Measurements from ENCODE around the gene RAP1A.
A peak's percentile ranks its signal among the peaks of the same experiment; 100 is the strongest.

RAP1A gene

DNA sequence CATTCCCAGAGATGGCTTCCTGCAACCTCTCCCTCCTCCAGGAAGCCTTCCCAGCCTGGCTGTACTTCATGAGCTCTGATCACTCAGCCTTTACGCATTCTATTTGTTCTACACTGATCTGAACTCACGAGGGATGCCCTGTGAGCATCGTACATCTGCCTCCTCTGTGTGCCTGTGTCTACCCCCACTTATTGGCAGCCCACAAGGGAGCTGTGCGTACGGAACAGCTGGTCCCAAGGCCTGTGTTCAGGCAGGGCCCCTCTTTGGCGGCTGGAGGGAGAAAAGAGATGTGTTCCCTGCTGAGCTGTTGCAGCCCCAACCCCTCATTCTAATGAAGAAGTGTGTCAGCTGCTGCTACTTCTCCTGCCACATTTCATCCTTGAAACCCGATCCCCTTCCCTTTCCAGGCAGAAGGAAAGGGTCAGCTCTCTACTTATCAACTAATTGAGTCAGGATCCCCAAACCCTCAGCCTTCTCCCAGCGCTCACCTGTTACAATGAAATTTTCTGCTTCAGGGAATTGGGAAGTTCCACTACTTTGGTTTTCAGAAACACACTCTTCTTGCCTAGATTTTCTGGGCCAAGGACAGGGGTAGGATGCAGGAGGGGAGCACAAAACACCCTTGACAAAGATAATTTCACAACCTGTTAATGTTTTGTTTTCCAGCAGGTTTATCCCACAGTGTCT is 116.4 kb downstream of the RAP1A start:
- Histone ChIP-seq H3K36me3 (peaks cover 27% of the 10 kb centered on the region), H3K27me3 (ENCODE audit: insufficient read depth, low read depth, severe bottlenecking) (no peaks in the 10 kb centered on the region), H3K9me3 (ENCODE audit: severe bottlenecking) (no peaks in the 10 kb centered on the region), H3K27ac (peak overlapping the region; percentile 10; the same call in 1 of the 2 replicates), H3K4me3 (ENCODE audit: low read depth, low read length) (no peak overlapping the region)
- peak; percentile 28 for DNase-seq
- no peak for TF ChIP-seq CTCF (IDR thresholded peaks at IDR 0.05; ENCODE audit: low read depth, low read length)

DNA sequence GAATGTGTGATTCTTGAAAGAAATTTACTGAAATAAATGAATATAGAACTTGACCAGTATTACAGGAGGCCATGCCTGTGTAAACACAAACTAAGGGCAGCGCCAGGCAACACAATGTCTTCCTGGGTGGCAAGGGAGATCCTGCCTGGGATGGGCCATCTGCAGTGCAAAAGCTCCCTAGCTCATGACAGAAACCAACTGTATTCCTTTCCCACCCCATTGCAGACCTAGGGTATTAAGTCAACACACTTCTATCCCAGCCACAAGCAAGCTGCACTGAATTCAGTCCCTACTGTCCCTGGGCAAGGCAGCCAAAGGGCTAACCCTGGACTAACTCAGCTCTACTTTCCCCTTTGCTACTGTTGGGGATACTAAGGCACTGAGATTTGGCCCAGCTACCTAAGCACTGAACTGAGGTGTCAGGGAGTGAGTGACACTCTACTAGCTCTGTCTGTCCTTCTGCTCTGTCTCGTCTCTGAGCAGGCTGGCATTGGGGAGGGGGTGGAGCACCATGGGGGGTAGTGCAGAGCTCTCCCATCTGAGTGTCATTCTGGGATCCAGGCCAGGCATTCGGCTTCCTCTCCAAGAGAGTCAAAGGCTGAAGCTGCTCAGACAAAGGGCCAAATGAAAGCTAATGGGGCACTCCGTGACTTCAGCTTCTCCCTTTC is 117.1 kb downstream of the RAP1A start:
- H3K36me3 ChIP-seq = peaks cover 24% of the 10 kb centered on the region
- H3K27me3 ChIP-seq (ENCODE audit: insufficient read depth, low read depth, severe bottlenecking) = no peaks in the 10 kb centered on the region
- no peak for DNase-seq
- H3K27ac ChIP-seq = no peak overlapping the region
- TF ChIP-seq CTCF (IDR thresholded peaks at IDR 0.05; ENCODE audit: low read depth, low read length) = no peak
- no peak overlapping the region for H3K4me3 ChIP-seq (ENCODE audit: low read depth, low read length)
- H3K9me3 ChIP-seq (ENCODE audit: severe bottlenecking) = no peaks in the 10 kb centered on the region

DNA sequence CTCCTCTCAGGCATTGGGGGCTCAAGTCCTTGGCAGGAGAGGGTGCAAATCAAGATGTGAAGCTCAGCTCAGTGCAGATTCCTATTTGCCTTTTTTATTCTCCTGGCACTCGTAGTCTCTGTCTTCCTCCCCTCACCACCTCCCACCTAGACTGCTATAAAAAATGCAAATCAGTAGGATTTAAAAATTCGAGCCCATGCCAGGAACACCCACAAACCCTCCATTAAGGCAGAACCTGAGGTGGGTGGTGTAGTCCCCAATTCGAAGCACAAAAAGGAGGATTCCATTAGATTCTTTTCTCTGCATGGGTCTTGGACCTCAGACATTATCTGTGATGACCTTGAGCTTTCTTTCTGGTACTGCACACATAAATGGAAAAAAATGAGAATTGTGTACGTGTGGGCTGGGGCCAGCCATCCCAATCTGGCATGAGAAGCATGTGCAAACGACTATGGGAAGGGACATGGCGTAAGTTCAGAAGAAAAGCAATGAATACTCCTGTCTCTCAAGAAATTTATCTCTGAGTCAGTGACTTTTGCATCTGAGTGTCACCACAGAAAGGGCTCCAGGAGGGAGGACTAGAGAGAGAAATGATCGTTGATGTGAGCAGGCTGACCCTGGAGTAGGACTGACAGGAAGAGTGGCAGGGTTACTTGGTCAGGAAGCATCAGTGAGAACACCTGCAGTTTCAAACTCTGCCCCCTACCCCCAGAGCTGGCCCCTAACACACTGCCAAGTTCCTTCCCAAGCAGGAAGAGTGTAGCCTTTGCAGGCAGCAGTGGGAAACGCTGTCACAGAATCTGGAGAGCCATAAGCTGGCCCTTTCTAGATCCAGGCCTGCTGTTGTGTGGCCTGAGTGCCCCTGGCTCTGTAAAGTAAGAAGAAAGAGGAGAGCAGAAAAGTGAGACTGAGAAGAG is 117.9 kb downstream of the RAP1A start:
- no peak for DNase-seq
- Histone ChIP-seq H3K36me3 (peaks cover 23% of the 10 kb centered on the region), H3K27me3 (ENCODE audit: insufficient read depth, low read depth, severe bottlenecking) (no peaks in the 10 kb centered on the region), H3K9me3 (ENCODE audit: severe bottlenecking) (no peaks in the 10 kb centered on the region), H3K4me3 (ENCODE audit: low read depth, low read length) (peak overlapping the region; percentile 68; the same call in 1 of the 2 replicates), H3K27ac (0 out of 2 replicates have a peak overlapping the region, but pooled peaks have one; percentile 7)
- no peak for TF ChIP-seq CTCF (IDR thresholded peaks at IDR 0.05; ENCODE audit: low read depth, low read length)

DNA sequence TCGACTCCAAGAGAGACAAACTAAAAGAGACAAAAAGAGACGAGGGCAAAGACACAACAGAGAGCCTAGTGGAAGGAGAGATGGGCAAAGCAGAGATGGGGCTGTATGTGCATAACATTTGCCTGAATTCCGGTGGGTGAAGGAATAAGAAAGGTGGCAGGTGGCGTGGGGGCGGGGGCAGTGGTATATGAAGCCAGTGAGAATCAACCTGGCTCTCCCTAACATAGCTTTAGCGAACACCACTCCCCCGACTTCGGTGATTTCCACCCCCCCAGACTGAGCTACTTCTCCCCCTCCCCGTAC is 118.5 kb downstream of the RAP1A start:
- H3K4me3 ChIP-seq (ENCODE audit: low read depth, low read length) = peak overlapping the region; percentile 68
- DNase-seq = no peak
- no peaks in the 10 kb centered on the region for H3K9me3 ChIP-seq (ENCODE audit: severe bottlenecking)
- H3K36me3 ChIP-seq = peaks cover 23% of the 10 kb centered on the region
- TF ChIP-seq CTCF (IDR thresholded peaks at IDR 0.05; ENCODE audit: low read depth, low read length) = no peak
- H3K27ac ChIP-seq = no peak overlapping the region
- no peaks in the 10 kb centered on the region for H3K27me3 ChIP-seq (ENCODE audit: insufficient read depth, low read depth, severe bottlenecking)

- DNase-seq = peak; percentile 76
- peak overlapping the region; percentile 77 for H3K27ac ChIP-seq
- H3K36me3 ChIP-seq = peaks cover 23% of the 10 kb centered on the region
- no peaks in the 10 kb centered on the region for H3K9me3 ChIP-seq (ENCODE audit: severe bottlenecking)
- no peak for TF ChIP-seq CTCF (IDR thresholded peaks at IDR 0.05; ENCODE audit: low read depth, low read length)
- no peaks in the 10 kb centered on the region for H3K27me3 ChIP-seq (ENCODE audit: insufficient read depth, low read depth, severe bottlenecking)
- peak overlapping the region; percentile 68 for H3K4me3 ChIP-seq (ENCODE audit: low read depth, low read length)
Observed at GRCh38 chr1:111738436-111739193, 119.0 kb downstream of the RAP1A start.
